Smooth muscle cell (in vitro differentiated cells): ENCODE measurements around the gene GAB4. TPM values are rescaled to one million over a fixed set of nuclear protein-coding genes. Genes with fewer than 3 reads are reported as not detected.

Source experiments
- DNase-seq: peaks from one replicate; lab custom pipeline; 2025; ENCODE audit not compliant: unreplicated experiment; lab: John Stamatoyannopoulos, UW
- H2AFZ ChIP-seq: fragments of 200-600 bp; sonication (generic); 2 replicates; pipeline ENCODE4 v1.6.0; 2016; ENCODE audit warnings: antibody characterized with exemption, low read depth, mild to moderate bottlenecking
- H3F3A ChIP-seq: fragments of 200-600 bp; sonication (generic); 2 replicates; pipeline ENCODE4 v1.6.0; 2017; ENCODE audit warnings: antibody characterized with exemption, low read depth
- H3K27ac ChIP-seq: fragments of 200-600 bp; sonication (generic); 2 replicates; pipeline ENCODE4 v1.5.1; 2016; ENCODE audit warnings: low read depth, mild to moderate bottlenecking
- H3K27me3 ChIP-seq: fragments of 200-600 bp; sonication (generic); 2 replicates; pipeline ENCODE4 v1.6.1; 2016; ENCODE audit warnings: low read depth, mild to moderate bottlenecking
- H3K36me3 ChIP-seq: fragments of 200-600 bp; sonication (generic); 2 replicates; pipeline ENCODE4 v1.5.1; 2016; ENCODE audit warnings: low read depth
- H3K4me1 ChIP-seq: fragments of 200-600 bp; sonication (generic); 2 replicates; pipeline ENCODE4 v1.5.1; 2016; ENCODE audit warnings: low read depth
- H3K4me2 ChIP-seq: fragments of 200-600 bp; sonication (generic); 2 replicates; pipeline ENCODE4 v1.6.0; 2016; ENCODE audit warnings: mild to moderate bottlenecking
- H3K4me3 ChIP-seq: fragments of 200-600 bp; sonication (generic); 2 replicates; pipeline ENCODE4 v1.5.1; 2016; ENCODE audit warnings: mild to moderate bottlenecking
- H3K79me2 ChIP-seq: fragments of 200-600 bp; sonication (generic); 2 replicates; pipeline ENCODE4 v1.6.0; 2016; ENCODE audit warnings: low read depth, mild to moderate bottlenecking
- H3K9ac ChIP-seq: fragments of 200-600 bp; sonication (generic); 2 replicates; pipeline ENCODE4 v1.6.0; 2016; ENCODE audit warnings: low read depth
- H3K9me3 ChIP-seq: fragments of 200-600 bp; sonication (generic); replicated peaks from 2 replicates; pipeline ENCODE4 v1.5.1; 2016; ENCODE audit warnings: low read depth
- H4K20me1 ChIP-seq: fragments of 200-600 bp; sonication (generic); 2 replicates; pipeline ENCODE4 v1.6.0; 2016; ENCODE audit warnings: low read depth
- CTCF ChIP-seq: fragments of 200-600 bp; sonication (generic); IDR thresholded peaks from 2 replicates; pipeline ENCODE4 v1.5.1; 2017; ENCODE audit warnings: borderline replicate concordance, mild to moderate bottlenecking, antibody characterized with exemption; ENCODE audit not compliant: insufficient read depth, poor library complexity, severe bottlenecking
- WGBS: methylation state at CpG from one replicate; pipeline ENCODE4 v1.1.7; 2016; ENCODE audit warnings: low lambda C conversion rate; 5-methylcytosine and 5-hydroxymethylcytosine counted together
- polyA plus RNA-seq: library from polyadenylated mRNA; unstranded; fragments of >200 nt; fragmentation: Nextera tagmentation; extraction: Ambion mirVana; gene quantifications from 2 replicates; pipeline ENCODE4 v1.2.1, GENCODE V29; 2016
- total RNA-seq: library from RNA; depleted of rRNA; stranded (reverse); fragments of >200 nt; gene quantifications from 2 replicates; pipeline ENCODE4 v1.2.3, GENCODE V29; 2014

Gene GAB4
- total and polyA plus RNA-seq, 2 experiments from 2014 or later = not detected

- Histone ChIP-seq H3K27ac (no peak overlapping the region), H3K4me2 (no peak overlapping the region), H3K27me3 (no peaks in the 10 kb centered on the region), H3K4me1 (no peaks in the 10 kb centered on the region), H3K79me2 (no peaks in the 10 kb centered on the region), H3K9ac (no peak overlapping the region), H3F3A (no peaks in the 10 kb centered on the region), H3K9me3 (no peaks in the 10 kb centered on the region), H4K20me1 (no peaks in the 10 kb centered on the region), H3K4me3 (no peak overlapping the region), H2AFZ (no peak overlapping the region), H3K36me3 (no peaks in the 10 kb centered on the region)
- TF ChIP-seq CTCF = no peak
- 63% methylated on average over 10 of the region's 10 CpGs for WGBS
- DNase-seq = no peak
These were observed 32.7 kb downstream of the GAB4 start for GRCh38 chr22:16975155-16975885.

GRCh38 chr22:16974298-16975084, 33.5 kb downstream of the GAB4 start:
- Histone ChIP-seq H3K4me3 (no peak overlapping the region), H4K20me1 (no peaks in the 10 kb centered on the region), H3K4me1 (no peaks in the 10 kb centered on the region), H3K79me2 (no peaks in the 10 kb centered on the region), H3K4me2 (no peak overlapping the region), H3K9ac (no peak overlapping the region), H3K27ac (no peak overlapping the region), H3K36me3 (no peaks in the 10 kb centered on the region), H3K9me3 (no peaks in the 10 kb centered on the region), H3K27me3 (no peaks in the 10 kb centered on the region), H3F3A (no peaks in the 10 kb centered on the region), H2AFZ (no peak overlapping the region)
- no peak for TF ChIP-seq CTCF
- no peak for DNase-seq
- WGBS = 78% methylated on average over 11 of the region's 11 CpGs

DNA sequence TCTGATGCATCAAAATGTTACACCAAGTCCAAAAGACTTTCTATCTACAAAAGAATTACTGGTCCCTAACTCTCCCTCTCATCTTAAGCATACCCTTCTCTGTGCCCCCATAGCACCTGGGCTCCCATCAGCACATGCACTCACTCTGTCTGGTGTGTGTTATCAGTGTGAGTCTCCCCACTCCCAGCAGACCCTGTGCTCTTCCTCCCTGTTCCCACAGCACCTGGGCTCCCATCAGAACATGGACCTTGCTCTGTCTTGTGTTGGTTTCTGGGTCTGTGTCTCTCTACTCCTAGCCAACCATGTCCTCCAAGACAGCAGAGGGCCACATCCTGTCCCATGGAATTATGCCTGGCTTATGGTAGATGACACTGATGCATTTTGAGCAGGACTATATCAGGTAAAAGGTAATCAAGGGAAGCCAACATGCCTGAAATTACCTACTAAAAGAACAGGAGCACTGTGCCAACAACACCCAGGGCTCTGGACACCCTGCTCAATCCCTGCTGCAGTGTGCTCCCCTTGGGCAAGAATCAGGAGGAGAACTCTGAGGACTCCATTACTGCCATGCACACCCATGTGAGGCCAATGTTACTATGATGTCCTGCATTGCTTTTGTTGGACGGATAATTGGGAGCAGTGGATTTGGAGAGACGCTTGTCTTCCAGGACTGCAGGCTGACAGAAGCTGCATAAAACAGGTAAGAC, 34.3 kb downstream of the GAB4 start:
- H4K20me1 ChIP-seq = no peaks in the 10 kb centered on the region
- WGBS = 87% methylated on average over 2 of the region's 2 CpGs
- no peak for DNase-seq

More for the DNA sequence above, 34.3 kb downstream of the GAB4 start:
- Histone ChIP-seq H3K79me2 (no peaks in the 10 kb centered on the region), H3K4me2 (no peak overlapping the region), H3K36me3 (no peaks in the 10 kb centered on the region), H2AFZ (no peak overlapping the region), H3K4me3 (no peak overlapping the region), H3K9ac (no peak overlapping the region), H3F3A (no peaks in the 10 kb centered on the region), H3K27ac (no peak overlapping the region), H3K4me1 (no peaks in the 10 kb centered on the region), H3K9me3 (no peaks in the 10 kb centered on the region), H3K27me3 (no peaks in the 10 kb centered on the region)
- TF ChIP-seq CTCF = no peak
